Nephron (organoid): Measurements from ENCODE around the gene GSE1.

Experiments used
- H3K27ac Mint-ChIP-seq, 3 experiments: 2 replicates each; pipeline ENCODE4 v1.8.0; 2020; ENCODE audit warnings: mixed read lengths in 3 of 3, mild to moderate bottlenecking in 2 of 3, moderate library complexity in 1 of 3
- H3K27me3 Mint-ChIP-seq: 2 replicates; pipeline ENCODE4 v1.8.0; 2021; ENCODE audit warnings: low read depth, mild to moderate bottlenecking, moderate library complexity, mixed read lengths
- H3K36me3 Mint-ChIP-seq: 2 replicates; pipeline ENCODE4 v1.8.0; 2020; ENCODE audit warnings: low read depth, mixed read lengths
- H3K4me1 Mint-ChIP-seq: 2 replicates; pipeline ENCODE4 v1.8.0; 2020; ENCODE audit warnings: mixed read lengths
- H3K4me3 Mint-ChIP-seq, 3 experiments: 2 replicates each; pipeline ENCODE4 v1.8.0; 2020; ENCODE audit warnings: mild to moderate bottlenecking in 3 of 3, mixed read lengths in 3 of 3, moderate library complexity in 2 of 3
- H3K9me3 Mint-ChIP-seq: 2 replicates; pipeline ENCODE4 v1.8.0; 2020; ENCODE audit warnings: mixed read lengths
- CTCF ChIP-seq, 3 experiments: fragments of 200-600 bp; sonication (generic); IDR thresholded peaks; one replicate each; pipeline ENCODE4 v1.5.0; 2021; ENCODE audit warnings: antibody characterized with exemption in 3 of 3; ENCODE audit not compliant: unreplicated experiment in 3 of 3

Gene GSE1

GRCh38 chr16:85659336-85659735 is 46.2 kb downstream of the GSE1 start:
- H3K36me3 Mint-ChIP-seq, result peaks cover 59% of the 10 kb centered on the region
- H3K27ac Mint-ChIP-seq, result peak overlapping the region in 2 of 3 experiments; percentile 15 to 38
- H3K27me3 Mint-ChIP-seq, result no peaks in the 10 kb centered on the region
- no peak overlapping the region for H3K4me3 Mint-ChIP-seq
- no peak for TF ChIP-seq CTCF (IDR thresholded peaks at IDR 0.05; ENCODE audit: unreplicated experiment in 3 of 3)
- H3K9me3 Mint-ChIP-seq, result no peaks in the 10 kb centered on the region
- H3K4me1 Mint-ChIP-seq, result peaks cover 14% of the 10 kb centered on the region

- Mint-ChIP-seq H3K9me3 (no peaks in the 10 kb centered on the region), H3K27ac (peak overlapping the region in 2 of 3 experiments; percentile 15 to 38), H3K4me1 (peaks cover 14% of the 10 kb centered on the region), H3K27me3 (no peaks in the 10 kb centered on the region), H3K36me3 (peaks cover 65% of the 10 kb centered on the region), H3K4me3 (no peak overlapping the region)
- peak; percentile 84 to 89 (median 89) for TF ChIP-seq CTCF (IDR thresholded peaks at IDR 0.05; ENCODE audit: unreplicated experiment in 3 of 3)
Observed at GRCh38 chr16:85659805-85660511, 46.8 kb downstream of the GSE1 start.

DNA sequence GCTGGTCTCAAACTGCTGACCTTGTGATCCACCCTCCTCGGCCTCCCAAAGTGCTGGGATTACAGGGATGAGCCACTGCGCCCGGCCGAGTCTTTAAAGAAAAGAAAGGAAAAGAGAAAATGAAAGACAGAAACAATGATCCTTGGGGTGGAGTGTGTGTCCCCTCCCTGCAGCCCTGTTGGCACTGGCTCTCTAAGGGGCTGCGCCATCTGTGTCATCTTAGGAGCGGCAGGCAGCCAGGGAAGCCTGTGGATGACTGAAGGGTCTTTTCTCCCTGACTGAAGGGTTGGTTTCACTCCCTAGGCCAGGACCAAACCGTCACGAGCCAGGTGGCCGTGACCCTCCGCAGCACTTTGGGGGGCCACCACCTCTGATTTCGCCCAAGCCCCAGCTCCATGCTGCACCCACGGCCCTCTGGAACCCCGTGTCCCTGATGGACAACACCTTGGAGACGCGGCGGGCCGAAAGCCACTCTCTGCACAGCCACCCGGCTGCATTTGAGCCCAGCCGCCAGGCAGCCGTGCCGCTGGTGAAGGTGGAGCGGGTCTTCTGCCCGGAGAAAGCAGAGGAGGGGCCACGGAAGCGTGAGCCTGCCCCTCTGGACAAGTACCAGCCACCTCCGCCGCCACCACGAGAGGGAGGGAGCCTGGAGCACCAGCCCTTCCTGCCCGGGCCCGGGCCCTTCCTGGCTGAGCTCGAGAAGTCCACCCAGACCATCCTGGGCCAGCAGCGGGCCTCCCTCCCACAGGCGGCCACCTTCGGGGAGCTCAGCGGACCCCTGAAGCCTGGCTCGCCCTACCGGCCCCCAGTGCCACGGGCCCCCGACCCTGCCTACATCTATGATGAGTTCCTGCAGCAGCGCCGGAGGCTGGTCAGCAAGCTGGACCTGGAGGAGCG is 48.0 kb downstream of the GSE1 start:
- H3K27me3 Mint-ChIP-seq, result no peaks in the 10 kb centered on the region
- TF ChIP-seq CTCF (IDR thresholded peaks at IDR 0.05; ENCODE audit: unreplicated experiment in 3 of 3), result no peak
- H3K27ac Mint-ChIP-seq, result no peak overlapping the region
- peaks cover 19% of the 10 kb centered on the region for H3K4me1 Mint-ChIP-seq
- no peak overlapping the region for H3K4me3 Mint-ChIP-seq
- H3K9me3 Mint-ChIP-seq, result no peaks in the 10 kb centered on the region
- peaks cover 73% of the 10 kb centered on the region for H3K36me3 Mint-ChIP-seq

- Mint-ChIP-seq H3K9me3 (no peaks in the 10 kb centered on the region), H3K4me1 (peaks cover 19% of the 10 kb centered on the region), H3K36me3 (peaks cover 73% of the 10 kb centered on the region), H3K4me3 (no peak overlapping the region), H3K27ac (peak overlapping the region in 1 of 3 experiments; percentile 40), H3K27me3 (no peaks in the 10 kb centered on the region)
- no peak for TF ChIP-seq CTCF (IDR thresholded peaks at IDR 0.05; ENCODE audit: unreplicated experiment in 3 of 3)
Observed at GRCh38 chr16:85661740-85662481, 48.8 kb downstream of the GSE1 start.

DNA sequence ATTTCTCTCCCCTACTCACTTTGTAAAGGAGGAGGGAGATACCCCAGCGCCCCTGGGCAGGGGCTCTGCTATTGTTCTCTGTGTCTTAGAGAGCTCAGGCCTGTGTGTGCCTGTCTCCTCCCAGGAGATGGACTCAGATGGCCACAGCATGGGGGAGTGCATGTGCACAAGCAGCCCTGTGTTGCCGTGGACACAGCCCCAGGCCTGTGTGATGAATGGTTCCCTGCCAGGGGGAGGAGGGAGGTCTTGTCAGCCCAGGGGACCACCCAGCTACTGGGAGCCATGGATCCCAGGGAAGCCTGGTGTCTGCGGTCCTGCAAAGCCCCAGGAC is 49.3 kb downstream of the GSE1 start:
- H3K4me3 Mint-ChIP-seq, result no peak overlapping the region
- H3K4me1 Mint-ChIP-seq, result peaks cover 19% of the 10 kb centered on the region
- peaks cover 73% of the 10 kb centered on the region for H3K36me3 Mint-ChIP-seq
- peak overlapping the region in 1 of 3 experiments; percentile 40 for H3K27ac Mint-ChIP-seq
- no peak for TF ChIP-seq CTCF (IDR thresholded peaks at IDR 0.05; ENCODE audit: unreplicated experiment in 3 of 3)
- no peaks in the 10 kb centered on the region for H3K27me3 Mint-ChIP-seq
- no peaks in the 10 kb centered on the region for H3K9me3 Mint-ChIP-seq
